Stomach (tissue), 4 donors: ENCODE measurements around the gene SOCS7.

Experiments
- CTCF ChIP-seq, 7 experiments: fragments of 450-650 bp in 4 of 7; fragments of 200-600 bp in 3 of 7; sonication (generic) in 3 of 7; IDR thresholded peaks; one replicate each; pipeline ENCODE4 v1.5.1; 2016 to 2019; ENCODE audit warnings: antibody characterized with exemption in 7 of 7, control low read depth in 2 of 7, mild to moderate bottlenecking in 1 of 7
- POLR2A ChIP-seq, 4 donors: fragments of 450-650 bp; IDR thresholded peaks; one replicate each; pipeline ENCODE4 v1.6.1; 2016; ENCODE audit warnings: antibody characterized with exemption in 4 of 4, control low read depth in 2 of 4, mild to moderate bottlenecking in 1 of 4, moderate library complexity in 1 of 4
- POLR2AphosphoS5 ChIP-seq, 3 donors: sonication (generic); formaldehyde crosslinking; IDR thresholded peaks; one replicate each; pipeline ENCODE4 v1.6.1; 2016; ENCODE audit warnings: antibody characterized with exemption in 3 of 3

GRCh38 chr17:38349097-38349730 lies 2.4 kb upstream of the SOCS7 start:
- no peak for TF ChIP-seq POLR2A (IDR thresholded peaks at IDR 0.05)
- TF ChIP-seq CTCF (IDR thresholded peaks at IDR 0.05), result peak in 5 of 7 experiments; percentile 72 to 85 (median 78)
- peak in 1 of 3 donors; percentile 47 for TF ChIP-seq POLR2AphosphoS5 (IDR thresholded peaks at IDR 0.05)
